NOMO-1 treated with dmso at 0.1 percent for 144 hours (cell line): Measurements from ENCODE around the gene CAMTA2.

Experiments
- DNase-seq: peaks from one replicate; lab custom pipeline; 2025; ENCODE audit not compliant: unreplicated experiment; lab: John Stamatoyannopoulos, UW

Gene CAMTA2

GRCh38 chr17:4968486-4969046 is 18.9 kb downstream of the CAMTA2 start:
- DNase-seq: no peak

- peak; percentile 92 for DNase-seq
Measured at GRCh38 chr17:4967539-4968485, 19.7 kb downstream of the CAMTA2 start, which contains the start of gene SPAG7. SPAG7 (minus strand) TSS chr17:4967817; CDS start chr17:4967804, 13 bp downstream.

GRCh38 chr17:4966844-4967538 is 20.5 kb downstream of the CAMTA2 start:
- DNase-seq: peak; percentile 100

- no peak for DNase-seq
Measured at GRCh38 chr17:4965311-4965986, 22.0 kb downstream of the CAMTA2 start.

DNA sequence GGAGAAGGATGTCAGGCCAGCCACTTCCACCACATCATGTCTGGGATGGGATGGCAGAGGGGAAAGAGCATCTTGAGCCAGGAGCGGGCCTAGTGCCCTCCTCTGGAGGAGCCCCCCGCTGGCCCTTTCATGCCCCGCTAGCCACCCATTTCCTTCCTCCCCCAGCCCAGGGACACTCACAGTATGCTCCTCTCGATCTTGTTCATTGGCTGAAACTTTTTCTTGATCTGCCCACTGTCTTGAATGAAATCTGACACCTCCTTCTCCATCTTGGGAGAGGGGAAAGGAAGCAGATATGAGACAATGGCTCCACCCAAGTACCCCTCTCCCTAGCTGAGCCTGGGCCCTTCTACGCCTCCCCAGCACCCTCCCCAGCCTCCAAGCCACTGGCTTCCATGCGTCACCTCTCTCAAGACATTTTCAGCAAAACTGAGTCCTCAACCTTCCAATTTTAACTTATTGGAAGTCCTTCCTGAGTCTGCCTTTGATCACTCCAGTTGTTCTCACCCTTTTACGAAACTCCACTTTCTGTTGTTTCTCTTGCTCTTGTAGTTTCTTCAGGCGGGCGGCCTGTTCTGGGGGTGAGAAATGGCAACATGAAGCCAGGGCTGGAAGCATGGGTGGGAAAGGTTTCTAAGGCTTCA is 27.1 kb downstream of the CAMTA2 start:
- DNase-seq: no peak

- no peak for DNase-seq
Measured at GRCh38 chr17:4959261-4959965, 28.1 kb downstream of the CAMTA2 start.

- DNase-seq: no peak
Measured at GRCh38 chr17:4958102-4958501, 29.4 kb downstream of the CAMTA2 start.

DNA sequence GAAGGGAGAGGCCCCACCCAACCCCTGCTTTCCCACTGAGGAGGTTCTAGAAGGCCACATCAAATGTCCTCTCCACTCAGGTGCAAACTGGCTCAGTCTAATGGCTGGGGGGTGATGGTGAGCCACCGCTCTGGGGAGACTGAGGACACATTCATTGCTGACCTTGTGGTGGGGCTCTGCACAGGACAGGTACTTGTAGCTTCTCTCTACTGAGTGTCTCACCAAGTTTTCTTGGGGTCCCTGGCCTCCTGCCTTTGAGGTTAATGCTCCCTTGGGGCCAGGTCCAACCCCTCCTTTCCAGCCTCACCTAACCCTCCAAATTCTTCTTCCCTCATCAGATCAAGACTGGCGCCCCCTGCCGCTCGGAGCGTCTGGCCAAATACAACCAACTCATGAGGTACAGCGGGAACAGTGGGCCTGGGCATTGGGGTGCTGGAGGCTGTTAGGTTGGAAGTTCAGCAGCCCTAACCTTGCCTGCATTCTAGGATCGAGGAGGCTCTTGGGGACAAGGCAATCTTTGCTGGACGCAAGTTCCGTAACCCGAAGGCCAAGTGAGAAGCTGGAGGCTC is 30.9 kb downstream of the CAMTA2 start:
- no peak for DNase-seq

DNA sequence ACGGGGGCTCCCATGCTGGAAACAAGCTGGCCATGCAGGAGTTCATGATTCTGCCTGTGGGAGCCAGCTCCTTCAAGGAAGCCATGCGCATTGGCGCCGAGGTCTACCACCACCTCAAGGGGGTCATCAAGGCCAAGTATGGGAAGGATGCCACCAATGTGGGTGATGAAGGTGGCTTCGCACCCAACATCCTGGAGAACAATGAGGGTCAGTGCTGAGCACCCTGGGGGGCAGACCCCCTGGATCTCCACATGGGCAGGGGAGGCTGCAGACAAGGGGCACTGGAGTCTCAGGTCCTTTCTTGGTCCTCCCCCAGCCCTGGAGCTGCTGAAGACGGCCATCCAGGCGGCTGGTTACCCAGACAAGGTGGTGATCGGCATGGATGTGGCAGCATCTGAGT is 32.4 kb downstream of the CAMTA2 start:
- no peak for DNase-seq

- DNase-seq: no peak
Measured at GRCh38 chr17:4953451-4953961, 34.0 kb downstream of the CAMTA2 start.

DNA sequence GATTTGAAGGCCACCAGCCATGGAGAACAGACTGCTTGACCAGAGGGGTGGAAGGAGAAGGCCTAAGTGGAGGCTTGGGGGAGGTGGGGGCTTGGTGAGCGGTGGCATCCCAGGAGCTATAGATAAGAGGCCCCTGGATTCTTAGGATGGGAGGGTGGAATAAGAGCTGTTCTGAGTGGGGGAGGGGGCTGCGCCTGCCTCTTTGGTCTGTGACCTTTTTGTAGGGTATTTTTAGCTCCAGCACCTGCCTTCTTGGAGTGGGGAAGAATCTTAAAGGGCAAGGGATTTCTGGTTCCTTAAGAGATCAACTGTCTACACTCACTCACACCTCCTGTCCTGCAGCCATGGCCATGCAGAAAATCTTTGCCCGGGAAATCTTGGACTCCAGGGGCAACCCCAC is 36.0 kb downstream of the CAMTA2 start:
- no peak for DNase-seq

DNA sequence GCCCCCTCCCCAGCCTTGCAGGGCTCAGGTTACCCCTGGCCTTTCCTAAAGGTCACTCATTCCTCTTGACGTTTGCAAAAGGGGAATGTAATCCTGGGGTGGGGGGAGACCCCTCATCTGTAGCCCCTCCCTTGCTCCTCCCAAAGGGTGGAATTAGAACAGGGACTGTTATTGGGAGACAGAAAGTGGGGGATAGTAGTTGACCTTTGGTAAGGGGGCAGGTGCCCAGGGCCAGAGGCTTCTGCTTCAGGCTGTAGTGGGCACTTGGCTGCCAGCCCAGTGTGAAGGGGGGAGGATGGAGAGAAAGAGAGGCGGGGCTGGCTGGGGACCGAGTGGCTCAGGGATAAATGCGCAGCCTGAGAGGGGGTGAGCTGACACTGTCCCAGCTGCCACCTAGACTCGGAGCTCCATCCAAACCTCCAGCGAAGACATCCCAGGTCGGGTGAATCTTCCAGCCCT is 36.7 kb downstream of the CAMTA2 start, which contains the start of gene ENO3:
Gene ENO3 (plus strand): TSS at position 374 of the 459 bp plus-strand sequence. CDS start 711 bp downstream, outside the sequence.
- no peak for DNase-seq

DNA sequence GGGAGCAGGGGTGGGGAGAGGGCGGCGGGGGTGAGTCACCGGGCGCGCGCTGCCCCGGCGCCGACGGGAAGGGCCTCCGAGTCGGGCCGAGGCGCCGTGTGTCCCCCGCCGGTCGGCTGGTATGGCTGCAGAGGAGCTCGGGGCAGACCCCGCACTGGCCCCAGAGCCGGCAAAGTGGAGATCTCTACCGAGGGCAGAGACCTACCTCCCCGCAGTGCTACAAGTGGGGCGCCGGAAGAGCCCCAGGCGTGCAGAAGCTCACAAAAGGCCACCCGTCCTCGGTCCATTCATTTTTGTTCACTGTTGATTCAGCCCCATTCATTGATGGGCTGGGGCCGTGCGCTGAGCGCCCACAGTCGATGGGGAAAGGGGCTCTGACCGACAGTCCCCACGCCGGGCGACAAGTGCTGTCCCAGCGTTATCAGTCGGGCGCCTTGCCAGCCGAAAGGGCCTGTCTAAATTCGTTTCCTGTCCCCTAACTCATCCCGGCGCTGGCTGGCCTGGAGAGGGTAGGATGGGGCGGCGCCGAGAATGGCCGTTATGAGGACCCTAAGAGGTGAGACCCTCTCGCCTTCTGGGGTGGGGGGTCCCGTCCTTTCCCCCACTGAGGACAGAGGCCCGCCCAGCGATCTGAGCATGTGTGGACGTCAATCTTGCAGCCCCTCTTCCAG is 37.3 kb downstream of the CAMTA2 start:
- DNase-seq: no peak

GRCh38 chr17:4949321-4950074 is 38.0 kb downstream of the CAMTA2 start:
- DNase-seq: peak; percentile 68

DNA sequence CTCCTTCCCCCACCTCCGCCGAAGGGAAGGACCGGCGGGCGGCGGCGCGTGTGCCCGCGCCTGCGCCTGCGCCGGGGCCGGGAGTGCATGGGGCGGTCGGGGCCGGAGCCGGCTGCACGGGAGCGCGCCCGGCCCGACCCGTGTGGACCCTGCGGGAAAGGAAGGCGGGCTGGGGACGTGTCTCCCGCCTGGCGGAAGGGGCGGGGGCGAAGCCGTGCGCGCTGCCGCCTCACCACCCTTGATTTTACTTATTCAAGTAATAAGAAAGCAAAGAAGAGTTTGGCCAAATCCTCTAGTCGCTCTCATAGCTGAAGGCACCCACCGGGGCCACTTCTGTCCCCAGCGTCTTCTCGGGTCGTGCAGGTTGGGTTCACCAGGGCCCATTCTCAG is 38.5 kb downstream of the CAMTA2 start:
- DNase-seq: peak; percentile 93

DNA sequence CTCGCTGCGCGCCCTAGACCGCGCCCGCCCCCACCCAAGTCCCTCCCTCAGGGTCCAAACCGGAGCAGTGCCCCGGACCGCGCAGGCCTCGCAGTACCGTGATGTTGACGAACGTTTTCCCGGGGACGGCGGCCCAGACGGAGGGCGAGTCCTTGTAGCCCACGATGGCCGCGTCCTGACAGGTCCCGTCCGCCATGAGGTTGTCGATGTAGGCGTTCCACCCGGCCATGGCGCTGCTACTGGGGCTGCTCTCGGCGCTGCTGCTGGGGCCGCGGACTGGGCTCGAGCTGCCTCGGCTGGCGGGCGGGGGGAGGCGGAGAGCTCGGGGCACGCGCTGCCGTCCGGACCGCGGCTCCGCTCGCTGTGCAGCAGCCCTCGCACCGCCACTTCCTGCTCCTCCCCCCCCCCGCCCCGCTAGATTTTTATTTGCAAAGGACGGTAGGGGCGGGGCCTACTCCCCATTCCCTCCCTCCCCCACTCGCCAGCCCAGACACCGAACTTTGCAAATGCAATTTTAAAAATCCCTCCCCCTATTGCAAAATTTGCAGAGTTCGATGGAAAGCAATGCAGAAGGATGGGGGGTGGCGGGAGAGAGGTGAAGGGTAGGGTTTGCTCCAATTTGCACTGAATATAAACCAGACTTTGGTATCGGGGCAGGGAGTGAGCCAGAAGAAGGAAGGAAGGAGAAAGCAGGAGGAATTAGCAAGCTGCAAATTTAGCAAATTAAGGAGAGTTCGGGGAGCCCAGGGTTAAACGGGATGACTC is 39.1 kb downstream of the CAMTA2 start, which contains the start of gene PFN1:
Gene PFN1 (minus strand): TSS at position 365 of the 765 bp plus-strand sequence. CDS start 136 bp downstream, at position 229.
- peak; percentile 96 for DNase-seq
